HG02588 (cell line): Measurements from ENCODE around the gene MRPL45.

Source experiments
- ATAC-seq: cut with Tn5 transposase; IDR thresholded peaks from one replicate; pipeline ENCODE4 v1.9.1; 2021; ENCODE audit warnings: mild to moderate bottlenecking, moderate library complexity; ENCODE audit not compliant: unreplicated experiment

MRPL45 gene

DNA sequence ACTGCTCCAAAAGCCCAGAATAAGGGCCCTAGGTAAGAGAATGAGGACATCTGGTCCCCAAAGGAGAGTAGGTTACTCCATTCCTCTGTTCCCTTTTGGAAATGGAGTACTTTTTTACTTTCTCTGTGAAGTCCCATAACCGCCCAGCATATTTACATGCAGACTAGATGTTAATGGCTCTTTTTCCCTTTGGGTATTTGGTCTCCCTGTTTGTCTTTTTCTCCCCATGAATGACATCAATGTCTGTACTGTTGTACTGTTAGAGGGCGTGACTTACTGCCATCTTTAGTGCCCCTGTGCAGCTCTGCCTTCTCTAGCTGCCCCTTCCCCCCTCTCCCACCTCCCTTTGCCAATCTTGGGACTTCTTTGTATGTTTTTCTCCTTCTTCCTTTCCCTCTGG lies 27.8 kb downstream of the MRPL45 start:
- ATAC-seq = no peak

DNA sequence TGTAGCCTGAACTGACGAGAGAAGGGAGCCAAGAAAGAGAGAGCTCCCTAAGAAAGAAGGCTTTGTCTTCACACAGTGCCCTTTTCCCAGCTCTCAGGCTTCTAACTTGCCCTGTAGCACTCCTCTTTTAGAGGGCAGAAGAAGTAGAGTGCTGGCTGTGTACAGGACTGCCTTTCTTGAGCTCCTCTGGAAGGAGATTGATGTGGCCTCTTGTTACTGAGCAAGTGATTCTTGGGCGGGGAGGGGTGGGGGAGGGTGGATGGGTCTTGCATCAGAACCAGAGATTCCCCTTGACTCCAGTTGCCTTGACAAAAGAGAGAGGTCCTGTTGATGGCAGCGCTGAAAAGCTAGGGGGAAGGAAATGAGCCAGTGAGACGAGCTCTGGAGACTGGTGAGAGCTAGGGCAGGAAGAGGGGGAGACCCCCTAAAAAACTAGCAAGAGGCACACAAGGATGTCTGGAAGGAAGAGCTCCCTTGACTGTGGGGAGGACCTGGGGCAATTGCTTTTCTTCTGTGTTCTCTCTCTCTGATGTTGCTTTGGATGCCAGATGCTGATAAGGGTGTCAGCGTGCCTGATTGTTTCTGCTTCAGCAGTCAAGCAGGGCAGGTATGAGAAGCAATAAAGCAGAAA lies 28.4 kb downstream of the MRPL45 start:
- ATAC-seq = no peak

DNA sequence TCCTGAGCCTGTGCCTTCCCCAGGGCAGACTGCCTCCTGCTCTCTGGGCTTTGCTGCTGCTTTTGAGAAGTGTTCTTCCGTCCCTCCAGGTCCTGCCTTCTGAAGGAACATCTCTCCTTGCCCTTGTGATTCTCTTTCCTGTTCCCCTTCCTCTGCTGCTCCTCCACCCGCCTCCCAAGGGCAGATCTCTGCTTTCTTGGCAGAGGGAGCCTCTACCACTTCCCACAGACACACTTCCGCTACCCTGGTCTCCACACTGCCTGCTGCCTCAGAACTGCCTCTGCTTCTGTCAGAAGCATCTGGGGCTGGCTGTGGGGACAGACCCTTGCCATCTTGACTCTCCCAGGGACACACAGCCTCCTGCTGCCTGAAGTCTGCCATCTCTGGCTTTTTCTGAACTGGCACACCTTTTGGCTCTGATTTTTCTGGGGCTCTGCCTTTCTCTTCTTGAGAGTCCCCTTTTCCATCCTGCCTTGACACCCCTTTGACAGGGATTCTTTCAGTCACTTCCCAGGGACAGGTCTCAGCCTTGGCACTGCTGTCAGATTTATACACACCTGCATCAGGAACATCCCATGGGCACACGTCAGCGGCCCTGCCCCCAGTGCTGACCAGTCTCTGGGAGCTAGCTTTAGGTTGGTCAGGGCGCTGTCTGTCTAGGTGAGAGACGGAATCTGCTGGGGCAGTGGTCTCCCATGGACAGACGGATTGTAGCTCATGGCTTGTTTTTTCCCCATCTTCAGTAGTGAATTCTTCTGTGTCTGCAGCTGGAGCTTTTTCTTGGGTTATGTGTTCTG lies 30.2 kb downstream of the MRPL45 start:
- no peak for ATAC-seq

DNA sequence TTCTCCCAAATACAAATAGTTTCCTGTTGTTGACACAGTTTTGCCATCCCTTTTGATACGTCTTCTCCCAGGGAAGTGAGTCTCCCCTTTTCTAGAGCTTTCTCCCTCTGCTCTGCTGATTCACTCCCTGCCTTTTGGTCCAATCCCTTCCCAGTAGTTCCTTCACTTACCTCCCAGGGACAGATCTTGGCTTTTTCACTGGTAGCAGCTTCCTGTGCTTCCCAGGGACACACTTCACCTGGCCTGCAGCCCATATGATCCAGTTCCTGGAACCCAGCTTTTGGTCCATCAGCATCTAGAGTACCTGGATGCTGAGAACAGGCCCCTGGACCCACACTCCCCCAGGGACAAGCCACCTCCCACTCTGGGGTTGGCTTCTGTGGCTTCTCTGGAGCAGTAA lies 31.0 kb downstream of the MRPL45 start:
- ATAC-seq = no peak

DNA sequence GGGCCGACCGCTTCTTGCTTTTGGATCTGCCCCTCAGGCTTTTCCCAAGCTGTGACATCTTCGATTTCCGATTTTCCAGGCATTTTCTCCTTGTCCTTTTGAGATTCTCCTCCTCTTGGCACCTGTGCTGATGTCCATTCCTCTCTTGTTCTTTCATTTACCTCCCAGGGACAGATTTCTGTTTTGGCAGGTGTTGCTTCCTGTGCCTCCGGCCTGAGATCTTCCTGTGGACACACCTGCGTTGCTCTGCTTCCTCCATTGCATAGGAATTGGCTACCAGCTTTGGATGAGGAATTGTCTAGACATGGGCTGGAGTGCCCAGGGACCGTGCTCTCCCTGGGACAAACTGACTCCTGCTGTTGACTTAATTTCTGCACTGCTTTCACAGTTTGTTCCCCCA lies 31.7 kb downstream of the MRPL45 start:
- no peak for ATAC-seq

DNA sequence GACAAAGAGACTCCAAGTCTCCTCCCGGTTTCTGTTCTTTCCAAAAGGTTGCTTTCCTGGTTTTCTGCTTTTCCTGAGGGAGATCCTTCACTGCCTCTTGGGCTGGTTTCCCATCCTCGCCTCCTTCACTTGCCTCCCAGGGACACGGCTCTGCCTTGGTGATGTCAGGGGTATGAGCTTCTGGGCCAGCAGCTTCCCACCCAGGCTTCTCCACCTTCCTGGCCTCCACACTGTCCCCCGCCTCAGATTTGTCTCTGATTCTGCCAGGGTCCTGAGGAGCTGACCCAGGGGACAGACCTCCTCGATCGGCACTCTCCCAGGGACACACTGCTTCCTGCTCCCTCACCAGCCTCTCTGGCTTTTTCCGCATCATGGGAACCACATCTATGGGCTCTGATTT lies 32.3 kb downstream of the MRPL45 start:
- no peak for ATAC-seq

DNA sequence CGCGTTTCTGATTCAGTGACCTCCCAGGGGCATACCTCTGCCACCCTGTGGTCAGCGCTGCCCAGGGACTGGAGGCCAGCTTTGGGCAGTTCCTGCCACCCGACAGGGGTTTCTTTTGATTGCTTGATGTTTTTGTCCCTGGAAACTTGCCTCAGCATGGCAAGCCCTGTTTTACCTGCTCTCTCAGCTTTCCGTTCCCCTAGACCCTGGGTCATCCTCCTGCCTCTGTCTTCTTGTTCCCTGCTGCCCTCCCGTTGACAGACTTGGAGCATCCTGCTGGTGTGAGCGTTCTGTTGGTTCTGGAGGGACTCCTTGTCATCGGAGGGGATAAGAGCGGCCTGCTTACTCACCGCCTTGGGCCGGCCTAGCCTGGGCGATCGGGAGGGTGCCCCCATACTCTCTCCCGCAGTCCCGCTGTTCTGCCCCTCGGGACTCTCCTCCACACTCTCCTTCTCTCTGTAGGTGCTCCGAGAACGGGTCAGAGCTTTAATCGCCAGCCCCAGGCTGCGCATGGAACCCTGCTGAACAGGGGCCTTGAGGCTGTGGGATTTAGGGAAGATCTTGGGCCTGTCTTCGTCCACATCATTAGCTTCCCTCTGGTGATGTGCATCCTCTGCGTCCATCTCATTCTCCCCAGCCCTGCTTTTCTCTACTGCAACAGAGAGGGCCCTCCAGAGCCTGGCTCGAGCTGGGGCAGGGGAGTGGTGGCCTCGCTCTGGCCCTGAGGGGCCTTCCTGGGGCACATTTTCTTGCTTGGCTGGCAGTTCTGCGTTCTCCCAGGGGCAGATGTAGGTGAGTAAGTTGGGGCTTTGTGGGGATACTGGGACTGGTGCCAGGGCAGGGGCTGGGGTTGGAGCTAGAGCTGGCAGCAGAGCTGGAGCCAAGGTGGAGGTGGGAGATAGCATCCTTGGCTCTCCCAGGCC lies 33.1 kb downstream of the MRPL45 start:
- ATAC-seq = no peak

DNA sequence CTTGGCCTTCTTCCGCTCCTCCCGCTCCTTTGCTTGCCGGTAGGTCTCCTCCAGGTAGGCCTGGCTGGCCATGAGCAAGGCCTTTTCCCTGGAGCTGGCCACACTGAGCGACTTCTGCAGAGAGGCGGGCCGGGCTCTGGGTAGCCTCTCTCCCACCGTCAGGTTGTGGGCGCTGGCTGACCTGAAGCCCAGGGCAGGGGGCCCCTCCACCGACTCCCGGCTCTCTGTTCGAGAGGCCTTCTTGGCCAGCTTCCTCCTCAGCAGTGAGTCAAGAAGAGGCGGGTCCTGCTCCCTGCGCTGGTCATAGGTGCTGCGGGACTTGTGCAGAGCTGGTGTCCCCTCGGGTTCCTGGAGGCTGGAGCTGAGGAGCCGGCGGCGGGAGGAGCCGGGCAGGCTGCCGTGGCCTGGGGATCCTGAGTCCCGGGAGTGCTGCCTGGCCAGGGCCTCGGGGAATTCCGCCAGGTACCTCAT lies 34.0 kb downstream of the MRPL45 start:
- ATAC-seq = no peak

DNA sequence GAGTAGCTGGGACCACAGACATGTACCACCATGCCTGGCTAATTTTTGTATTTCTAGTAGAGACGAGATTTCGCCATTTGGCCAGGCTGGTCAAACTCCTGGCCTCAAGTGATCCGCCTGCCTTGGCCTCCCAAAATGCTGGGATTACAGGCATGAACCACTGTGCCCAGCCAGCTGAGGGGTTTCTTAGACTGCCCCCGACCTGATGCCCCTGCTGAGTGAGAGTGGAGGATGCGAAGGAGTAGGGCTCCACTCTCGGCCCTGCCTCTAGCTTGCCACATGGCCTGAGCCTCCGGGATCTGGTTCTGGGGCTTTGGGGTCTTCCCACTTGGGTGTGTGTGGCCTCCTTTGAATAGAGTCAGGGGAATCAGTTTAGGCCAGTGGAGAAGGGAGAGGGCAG lies 35.8 kb downstream of the MRPL45 start:
- no peak for ATAC-seq

DNA sequence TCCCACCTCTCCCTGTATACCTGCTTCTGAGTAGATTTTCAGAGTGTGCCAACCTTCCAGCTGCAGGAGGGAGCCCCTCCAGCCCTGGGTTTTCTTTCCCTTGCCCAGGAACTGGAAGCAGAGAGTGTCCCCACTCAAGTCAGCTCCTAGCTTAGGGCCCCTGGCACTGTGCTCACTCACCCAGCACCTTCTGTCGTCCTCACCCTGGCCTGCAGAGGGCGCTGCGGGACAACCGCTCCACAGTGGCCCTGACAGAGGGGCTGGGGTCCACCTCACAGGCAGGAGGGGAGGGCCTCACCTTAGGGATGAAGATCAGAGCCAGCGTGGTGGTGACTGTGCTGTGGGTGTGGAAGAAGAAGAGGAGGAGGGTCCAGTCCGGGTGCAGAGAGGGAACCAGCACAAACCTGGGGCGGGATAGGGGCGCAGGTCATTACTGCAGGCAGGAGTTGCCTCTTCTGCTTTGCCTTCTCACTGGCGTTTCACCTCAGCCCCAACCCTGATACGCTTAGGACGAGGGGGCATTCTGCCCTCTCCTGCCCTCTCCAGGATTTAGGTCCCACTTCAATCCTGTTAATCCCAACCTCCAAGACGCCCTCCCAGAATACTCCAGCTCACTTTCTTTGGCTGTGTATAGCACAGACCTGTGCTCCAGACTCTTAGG lies 36.8 kb downstream of the MRPL45 start:
- no peak for ATAC-seq

DNA sequence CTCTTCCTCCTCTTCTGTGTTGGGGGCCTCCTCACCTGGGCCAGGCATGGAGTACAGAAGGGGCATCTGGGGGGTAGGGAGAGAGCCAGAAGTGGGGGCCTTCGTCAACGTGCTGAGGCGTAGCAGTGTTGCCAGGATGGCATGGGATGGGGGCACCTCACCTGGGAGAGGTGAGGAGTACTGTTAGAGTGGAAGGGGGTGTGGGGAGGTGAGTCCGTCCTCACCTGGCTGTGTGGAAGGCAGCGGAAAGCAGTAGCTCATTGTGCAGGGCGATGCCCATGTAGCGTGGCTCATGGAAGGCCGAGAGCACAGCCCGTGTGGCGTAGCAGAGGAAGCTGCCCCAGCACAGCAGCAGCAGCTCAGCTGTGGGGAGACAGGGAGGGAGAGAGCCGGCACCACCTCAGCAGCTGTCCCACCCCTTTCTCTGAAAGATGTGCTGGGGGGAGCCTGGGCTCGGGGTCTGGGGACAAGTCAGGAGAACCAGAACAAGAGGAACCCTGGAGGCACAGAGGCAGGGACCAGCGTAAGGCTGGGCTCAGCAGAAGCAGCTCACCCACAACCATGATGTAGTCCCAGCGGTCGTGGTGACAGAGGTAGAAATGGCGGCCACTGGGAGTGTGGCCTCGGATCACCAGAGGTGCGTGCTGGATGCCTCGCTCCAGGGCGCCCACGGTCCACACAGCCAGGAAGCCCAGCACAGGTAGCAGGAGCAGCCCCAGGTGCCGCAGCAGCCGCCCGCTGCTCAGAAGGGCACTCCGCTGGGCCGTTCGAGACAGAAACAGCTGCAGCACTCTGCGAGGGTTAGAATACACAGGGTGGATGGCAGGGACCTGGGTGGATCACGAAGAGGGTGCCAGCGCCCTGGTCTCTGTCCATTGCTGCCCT lies 37.8 kb downstream of the MRPL45 start:
- no peak for ATAC-seq

DNA sequence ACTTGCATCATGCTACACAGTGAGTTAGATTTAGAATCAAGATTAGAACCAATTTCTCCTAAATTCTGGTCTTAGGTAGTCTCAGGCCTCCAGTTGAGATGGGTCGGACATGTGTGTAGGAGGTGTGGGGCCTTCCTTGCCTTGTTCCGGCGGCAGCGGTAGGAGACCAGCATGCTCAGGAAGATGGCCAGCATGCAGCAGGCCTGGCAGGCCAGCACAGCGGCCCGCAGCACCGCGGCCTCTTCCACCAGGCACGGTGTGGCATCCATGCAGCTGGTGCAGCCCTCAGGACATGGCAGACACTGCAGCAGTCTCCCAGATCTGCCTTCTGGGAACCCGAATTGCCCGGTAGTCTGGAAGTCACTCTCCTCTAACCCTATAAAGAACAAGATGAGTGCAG lies 39.9 kb downstream of the MRPL45 start:
- no peak for ATAC-seq

DNA sequence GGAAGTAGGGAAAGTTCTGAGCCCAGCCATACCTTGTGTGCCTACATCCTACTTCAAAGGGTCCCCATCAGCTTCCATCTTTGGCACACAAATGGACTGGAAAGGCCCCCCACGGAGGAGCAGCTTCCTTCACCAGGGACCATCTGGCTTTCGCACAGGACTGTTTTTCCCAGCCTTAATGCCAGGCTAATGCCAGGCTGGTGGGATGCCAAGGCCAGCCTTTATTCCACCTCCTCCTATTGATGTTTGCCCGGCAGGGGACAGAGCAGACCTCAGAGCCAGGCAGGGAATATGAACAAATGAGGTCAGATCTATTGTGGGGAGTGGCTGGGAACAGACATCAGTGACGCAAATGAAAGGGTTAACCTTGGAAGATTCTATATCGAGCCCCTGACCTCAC lies 41.1 kb downstream of the MRPL45 start:
- no peak for ATAC-seq

DNA sequence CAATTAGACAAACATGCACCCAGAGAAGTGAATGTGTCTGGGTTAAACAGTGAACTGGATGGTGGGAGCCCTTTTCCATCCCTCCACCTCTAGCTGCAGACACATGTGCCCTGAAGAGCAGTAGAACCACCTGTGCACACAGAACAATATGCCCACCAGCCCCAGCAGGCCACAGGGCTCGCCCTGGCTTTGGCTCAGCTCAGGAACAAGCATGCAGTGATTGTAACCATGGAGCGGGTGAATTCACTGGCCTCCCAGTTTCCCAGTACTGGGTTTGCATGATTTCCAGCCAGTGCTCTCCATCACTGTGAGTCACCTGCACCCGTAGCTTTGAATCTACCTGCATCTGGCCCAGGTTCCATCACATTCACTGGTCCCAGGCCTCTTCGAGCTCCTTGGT lies 41.6 kb downstream of the MRPL45 start:
- ATAC-seq = no peak

DNA sequence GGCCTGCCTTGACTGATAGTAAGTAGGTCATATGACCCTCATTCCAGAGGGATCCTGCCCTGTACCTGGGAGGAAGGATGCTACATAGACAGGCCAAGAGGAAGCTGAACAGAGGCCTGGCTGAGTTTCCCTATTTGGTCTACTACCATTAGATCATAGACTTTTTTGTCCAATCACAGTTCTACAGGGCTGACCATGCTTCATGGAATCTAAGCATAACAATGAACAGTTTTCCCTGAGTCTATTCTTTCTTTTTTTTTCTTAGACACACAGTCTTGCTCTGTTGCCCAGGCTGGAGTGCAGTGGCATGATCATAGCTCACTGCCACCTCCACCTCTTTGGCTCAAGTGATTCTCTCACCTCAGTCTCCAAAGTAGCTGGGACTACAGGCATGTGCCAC lies 42.9 kb downstream of the MRPL45 start:
- ATAC-seq = no peak

DNA sequence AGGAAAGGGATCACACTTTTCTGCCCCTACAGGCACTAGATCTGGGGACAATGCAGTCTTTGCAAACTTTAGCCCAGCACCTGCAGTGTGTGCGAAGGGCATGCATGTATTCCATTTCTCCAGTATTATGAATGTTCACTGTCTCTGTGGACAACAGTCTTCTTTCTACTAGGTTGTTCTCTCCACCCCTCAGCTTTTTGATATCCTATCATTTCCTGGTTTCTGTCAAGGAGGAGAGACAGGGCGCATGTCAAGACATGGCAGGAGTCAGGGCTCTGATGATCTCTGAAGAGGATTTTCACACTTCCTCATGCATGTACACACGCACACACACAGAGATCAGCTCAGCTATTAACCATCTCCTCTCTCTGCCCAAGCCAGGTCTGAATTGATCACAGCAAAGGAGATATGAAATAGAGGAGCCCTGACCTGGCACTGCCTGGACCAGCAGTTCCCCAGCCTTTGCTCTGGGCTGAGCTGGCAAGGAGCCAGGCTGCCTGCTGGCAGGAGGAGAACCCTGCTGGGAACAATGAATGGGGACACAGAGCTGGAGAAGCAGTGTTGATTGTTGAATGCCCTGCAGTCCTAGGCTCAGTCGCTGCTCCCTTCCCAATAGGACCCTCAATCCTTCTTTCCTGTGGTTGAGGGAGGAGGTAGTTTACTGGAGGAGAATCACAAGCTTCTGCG lies 44.2 kb downstream of the MRPL45 start:
- no peak for ATAC-seq

DNA sequence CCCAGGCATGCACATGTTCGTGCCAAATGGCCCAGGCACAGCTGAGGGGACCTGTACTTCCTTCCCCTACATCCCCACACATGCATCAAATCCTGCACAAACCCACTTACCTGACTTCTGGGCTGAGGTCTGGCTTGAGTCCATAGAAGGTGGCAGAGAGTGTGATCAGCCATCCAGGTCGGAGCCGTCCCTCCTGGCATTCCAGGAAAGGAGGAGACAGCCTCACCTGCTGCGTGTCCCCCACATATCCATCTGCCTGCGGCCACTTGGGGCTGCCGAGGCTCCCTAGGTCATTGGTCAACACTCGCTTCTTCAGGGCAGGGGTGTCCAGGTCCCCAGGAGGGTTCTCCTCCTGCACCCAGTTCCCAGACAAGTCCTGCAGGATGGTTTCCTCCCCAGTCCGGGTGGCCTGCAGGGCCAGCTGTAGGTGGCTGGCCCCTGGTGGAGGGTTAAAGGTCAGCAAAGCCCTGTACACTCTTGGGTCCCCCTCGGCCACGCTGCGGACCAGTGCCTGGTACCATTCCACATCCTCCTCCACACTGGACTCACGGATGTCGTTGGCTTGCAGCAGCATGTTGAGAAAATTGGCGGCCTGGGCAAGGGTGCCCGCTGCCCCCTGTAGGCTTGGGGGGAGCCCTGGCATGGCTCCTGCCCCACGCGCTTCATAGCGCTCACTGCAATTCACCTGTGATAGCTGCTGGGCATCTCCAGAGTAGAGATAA lies 46.1 kb downstream of the MRPL45 start:
- no peak for ATAC-seq

DNA sequence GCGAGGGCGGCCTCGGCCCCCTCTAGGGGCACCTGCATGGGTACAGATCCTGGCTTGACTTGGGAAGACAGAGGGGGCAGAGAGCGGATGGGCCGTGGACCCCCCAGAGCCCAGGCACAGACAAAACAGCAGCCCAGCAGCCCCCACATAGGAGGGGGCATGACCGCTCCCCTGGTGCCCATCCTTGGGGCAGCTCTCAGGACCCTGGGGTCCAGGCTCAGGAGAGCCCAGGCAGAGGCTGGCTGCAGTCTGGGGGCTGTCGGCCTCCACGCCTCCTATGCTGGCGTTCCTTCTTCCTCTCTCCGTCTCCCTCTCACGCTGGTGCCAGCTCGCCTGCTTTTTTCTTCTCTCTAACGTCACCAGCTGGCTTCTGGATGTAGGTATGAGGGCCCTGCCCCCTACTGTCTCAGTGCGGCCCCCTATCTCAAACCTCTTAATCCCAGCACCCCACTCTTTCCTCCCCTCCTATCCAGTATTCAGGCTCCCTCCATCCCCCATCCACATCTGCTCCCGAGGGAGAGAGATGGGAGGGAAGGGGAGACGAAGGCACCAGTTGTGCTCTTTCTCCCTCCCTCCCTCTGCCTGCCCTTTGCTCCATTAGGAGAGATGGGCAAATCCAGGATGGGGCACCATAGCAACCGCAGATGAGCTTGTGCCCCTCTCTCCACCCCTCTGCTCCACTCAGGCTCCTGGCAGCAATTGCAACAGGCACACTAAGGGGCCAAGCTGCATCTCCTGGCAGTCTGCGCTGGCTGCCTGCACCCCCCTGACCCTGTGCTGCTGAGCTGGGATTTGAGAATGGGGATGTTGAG lies 46.8 kb downstream of the MRPL45 start, which contains the start of gene GPR179:
TSS of gene GPR179 (minus strand) at position 349 of the 812 bp plus-strand sequence. CDS start at position 182, 167 bp downstream.
- ATAC-seq = no peak
